WTC11 (cell line): ENCODE results near the gene FUNDC1. TPM values are rescaled to one million over a fixed set of nuclear protein-coding genes. Genes with fewer than 3 reads are reported as not detected.

Source experiments
- ATAC-seq: fragments of 200-7000 bp; cut with Tn5 transposase; 2 replicates; pipeline ENCODE4 v1.10.0; 2021; ENCODE audit warnings: mild to moderate bottlenecking, moderate library complexity
- CTCF ChIA-PET: fragments of 300-600 bp; sonication (Branson Sonifier 250); formaldehyde crosslinking; loops from one replicate; lab custom pipeline; 2021; ENCODE audit warnings: antibody characterized with exemption; lab: Charles Lee
- POLR2A ChIA-PET: fragments of 350-600 bp; sonication (Branson Sonifier 250); formaldehyde crosslinking; loops from one replicate; lab custom pipeline; 2021; ENCODE audit warnings: antibody characterized with exemption; lab: Charles Lee
- DNase-seq: peaks from one replicate; pipeline ENCODE4 v3.0.0; 2021; ENCODE audit warnings: low spot score
- H3K27ac Mint-ChIP-seq: 2 replicates; pipeline ENCODE4 v1.8.0; 2021; ENCODE audit warnings: mixed read lengths
- H3K27me3 Mint-ChIP-seq: 2 replicates; pipeline ENCODE4 v1.8.0; 2021; ENCODE audit warnings: low read depth, mild to moderate bottlenecking, moderate library complexity, mixed read lengths
- H3K36me3 Mint-ChIP-seq: 2 replicates; pipeline ENCODE4 v1.8.0; 2021; ENCODE audit warnings: mixed read lengths
- H3K4me1 Mint-ChIP-seq: 2 replicates; pipeline ENCODE4 v1.8.0; 2022; ENCODE audit warnings: mixed read lengths
- H3K4me3 Mint-ChIP-seq: 2 replicates; pipeline ENCODE4 v1.8.0; 2021; ENCODE audit warnings: mild to moderate bottlenecking, moderate library complexity, mixed read lengths
- H3K9me3 Mint-ChIP-seq: 2 replicates; pipeline ENCODE4 v1.8.0; 2021; ENCODE audit warnings: mixed read lengths
- AFF4 ChIP-seq: sonication (generic); formaldehyde crosslinking; IDR thresholded peaks from 2 replicates; pipeline ENCODE4 v1.8.1; 2023; ENCODE audit warnings: mild to moderate bottlenecking, missing genetic modification reagents, borderline replicate concordance
- AR ChIP-seq: fragments of 250-450 bp; sonication (Bioruptor Pico); IDR thresholded peaks from 2 replicates; pipeline ENCODE4 v1.9.0; 2021; ENCODE audit warnings: mild to moderate bottlenecking
- CBFB ChIP-seq: sonication (generic); formaldehyde crosslinking; IDR thresholded peaks from 2 replicates; pipeline ENCODE4 v1.8.1; 2022; ENCODE audit warnings: mild to moderate bottlenecking, low read depth, missing genetic modification reagents
- CREM ChIP-seq: sonication (generic); formaldehyde crosslinking; IDR thresholded peaks from 2 replicates; pipeline ENCODE4 v1.8.1; 2022; ENCODE audit warnings: mild to moderate bottlenecking, missing genetic modification reagents, moderate library complexity
- E2F4 ChIP-seq: sonication (generic); formaldehyde crosslinking; IDR thresholded peaks from 2 replicates; pipeline ENCODE4 v1.8.1; 2022; ENCODE audit warnings: low read depth, mild to moderate bottlenecking, moderate library complexity, missing genetic modification reagents, borderline replicate concordance
- ELF4 ChIP-seq: sonication (generic); formaldehyde crosslinking; IDR thresholded peaks from 2 replicates; pipeline ENCODE4 v1.8.1; 2022; ENCODE audit warnings: low read depth, mild to moderate bottlenecking, moderate library complexity, missing genetic modification reagents
- ERG ChIP-seq: fragments of 250-450 bp; sonication (Bioruptor Pico); IDR thresholded peaks from 2 replicates; pipeline ENCODE4 v1.8.0; 2021; ENCODE audit warnings: mild to moderate bottlenecking
- ESRRA ChIP-seq: sonication (generic); formaldehyde crosslinking; IDR thresholded peaks from 2 replicates; pipeline ENCODE4 v1.8.1; 2022; ENCODE audit warnings: mild to moderate bottlenecking, missing genetic modification reagents, borderline replicate concordance
- FOXJ3 ChIP-seq: sonication (generic); formaldehyde crosslinking; IDR thresholded peaks from 2 replicates; pipeline ENCODE4 v1.9.0; 2021; ENCODE audit warnings: missing genetic modification reagents, mild to moderate bottlenecking, borderline replicate concordance
- FOXP1 ChIP-seq: sonication (generic); formaldehyde crosslinking; IDR thresholded peaks from 2 replicates; pipeline ENCODE4 v1.8.0; 2022; ENCODE audit warnings: missing genetic modification reagents, mild to moderate bottlenecking, moderate library complexity, borderline replicate concordance
- GABPB1 ChIP-seq: sonication (generic); formaldehyde crosslinking; IDR thresholded peaks from 2 replicates; pipeline ENCODE4 v1.8.1; 2023; ENCODE audit warnings: mild to moderate bottlenecking, missing genetic modification reagents
- HMGA2 ChIP-seq: fragments of 250-450 bp; sonication (Bioruptor Pico); IDR thresholded peaks from 2 replicates; pipeline ENCODE4 v1.4.0; 2021; ENCODE audit warnings: mild to moderate bottlenecking, moderate library complexity
- KAT7 ChIP-seq: sonication (generic); formaldehyde crosslinking; IDR thresholded peaks from 2 replicates; pipeline ENCODE4 v1.8.1; 2023; ENCODE audit warnings: missing genetic modification reagents, mild to moderate bottlenecking, borderline replicate concordance
- MLX ChIP-seq: sonication (generic); formaldehyde crosslinking; IDR thresholded peaks from 2 replicates; pipeline ENCODE4 v1.8.1; 2023; ENCODE audit warnings: mild to moderate bottlenecking, missing genetic modification reagents, moderate library complexity
- NR2C2 ChIP-seq: sonication (generic); formaldehyde crosslinking; IDR thresholded peaks from 2 replicates; pipeline ENCODE4 v1.8.0; 2022; ENCODE audit warnings: mild to moderate bottlenecking, missing genetic modification reagents
- NR3C1 ChIP-seq: sonication (generic); formaldehyde crosslinking; conservative IDR thresholded peaks from 2 replicates; pipeline ENCODE4 v1.8.1; 2023; ENCODE audit warnings: low read depth, mild to moderate bottlenecking, missing genetic modification reagents
- SMAD3 ChIP-seq: sonication (generic); formaldehyde crosslinking; IDR thresholded peaks from 2 replicates; pipeline ENCODE4 v1.8.0; 2022; ENCODE audit warnings: missing genetic modification reagents, mild to moderate bottlenecking, borderline replicate concordance
- SOX15 ChIP-seq: fragments of 250-450 bp; sonication (Bioruptor Pico); IDR thresholded peaks from 2 replicates; pipeline ENCODE4 v1.9.0; 2021; ENCODE audit warnings: mild to moderate bottlenecking
- USF2 ChIP-seq: sonication (generic); formaldehyde crosslinking; IDR thresholded peaks from 2 replicates; pipeline ENCODE4 v1.8.1; 2023; ENCODE audit warnings: mild to moderate bottlenecking, missing genetic modification reagents, moderate library complexity
- ZNF138 ChIP-seq: sonication (generic); formaldehyde crosslinking; conservative IDR thresholded peaks from 2 replicates; pipeline ENCODE4 v1.8.1; 2022; ENCODE audit warnings: mild to moderate bottlenecking, moderate library complexity, missing genetic modification reagents
- ZNF416 ChIP-seq: fragments of 250-450 bp; sonication (Bioruptor Pico); IDR thresholded peaks from 2 replicates; pipeline ENCODE4 v1.9.0; 2021; ENCODE audit warnings: mild to moderate bottlenecking, inconsistent platforms
- total RNA-seq: library from RNA; stranded (reverse); gene quantifications from 3 replicates; pipeline ENCODE4 v1.2.3, GENCODE V29; 2021

The FUNDC1 gene
- total RNA-seq, 1 experiment from 2014 or later: 20.7 TPM

- TF ChIP-seq AR (CRISPR knock-in tag) (no peak), CREM (CRISPR knock-in tag) (no peak), HMGA2 (CRISPR knock-in tag) (no peak), FOXJ3 (no peak), ZNF138 (CRISPR knock-in tag) (no peak), E2F4 (CRISPR knock-in tag) (no peak), ELF4 (CRISPR knock-in tag) (no peak), NR3C1 (CRISPR knock-in tag) (no peak)
- POLR2A ChIA-PET: no interaction called here
- H3K4me1 Mint-ChIP-seq: peaks cover 7% of the 10 kb centered on the region
- no peaks in the 10 kb centered on the region for H3K9me3 Mint-ChIP-seq
- ATAC-seq (no peak), DNase-seq (no peak)
- no peaks in the 10 kb centered on the region for H3K27me3 Mint-ChIP-seq
- no peak overlapping the region for H3K27ac Mint-ChIP-seq
- CTCF ChIA-PET: no interaction called here
- no peaks in the 10 kb centered on the region for H3K36me3 Mint-ChIP-seq
- no peak overlapping the region for H3K4me3 Mint-ChIP-seq
These were observed 53.1 kb downstream of the FUNDC1 start for GRCh38 chrX:44489515-44489914.

- Mint-ChIP-seq H3K4me3 (no peak overlapping the region), H3K4me1 (no peaks in the 10 kb centered on the region), H3K36me3 (no peaks in the 10 kb centered on the region), H3K27me3 (no peaks in the 10 kb centered on the region), H3K27ac (no peak overlapping the region), H3K9me3 (no peaks in the 10 kb centered on the region)
- POLR2A ChIA-PET: no interaction called here
- ATAC-seq (no peak), DNase-seq (no peak)
- CTCF ChIA-PET: no interaction called here
- TF ChIP-seq SOX15 (CRISPR knock-in tag) (no peak), USF2 (CRISPR knock-in tag) (no peak), MLX (CRISPR knock-in tag) (no peak), SMAD3 (CRISPR knock-in tag) (no peak), AFF4 (CRISPR knock-in tag) (no peak), ERG (no peak), FOXP1 (CRISPR knock-in tag) (no peak), CBFB (CRISPR knock-in tag) (no peak), KAT7 (CRISPR knock-in tag) (no peak), GABPB1 (CRISPR knock-in tag) (no peak), ESRRA (no peak), NR2C2 (CRISPR knock-in tag) (no peak), ZNF416 (CRISPR knock-in tag) (no peak)
These were observed 58.0 kb downstream of the FUNDC1 start for GRCh38 chrX:44484607-44485146.
